WTC11 (cell line): ENCODE data around the gene GMNC. TPM values are rescaled to one million over a fixed set of nuclear protein-coding genes. Genes with fewer than 3 reads are reported as not detected.

Experiments
- ATAC-seq: fragments of 200-7000 bp; cut with Tn5 transposase; 2 replicates; pipeline ENCODE4 v1.10.0; 2021; ENCODE audit warnings: mild to moderate bottlenecking, moderate library complexity
- CTCF ChIA-PET: fragments of 300-600 bp; sonication (Branson Sonifier 250); formaldehyde crosslinking; loops from one replicate; lab custom pipeline; 2021; ENCODE audit warnings: antibody characterized with exemption; lab: Charles Lee
- POLR2A ChIA-PET: fragments of 350-600 bp; sonication (Branson Sonifier 250); formaldehyde crosslinking; loops from one replicate; lab custom pipeline; 2021; ENCODE audit warnings: antibody characterized with exemption; lab: Charles Lee
- DNase-seq: peaks from one replicate; pipeline ENCODE4 v3.0.0; 2021; ENCODE audit warnings: low spot score
- H3K27ac Mint-ChIP-seq: 2 replicates; pipeline ENCODE4 v1.8.0; 2021; ENCODE audit warnings: mixed read lengths
- H3K27me3 Mint-ChIP-seq: 2 replicates; pipeline ENCODE4 v1.8.0; 2021; ENCODE audit warnings: low read depth, mild to moderate bottlenecking, moderate library complexity, mixed read lengths
- H3K36me3 Mint-ChIP-seq: 2 replicates; pipeline ENCODE4 v1.8.0; 2021; ENCODE audit warnings: mixed read lengths
- H3K4me1 Mint-ChIP-seq: 2 replicates; pipeline ENCODE4 v1.8.0; 2022; ENCODE audit warnings: mixed read lengths
- H3K4me3 Mint-ChIP-seq: 2 replicates; pipeline ENCODE4 v1.8.0; 2021; ENCODE audit warnings: mild to moderate bottlenecking, moderate library complexity, mixed read lengths
- H3K9me3 Mint-ChIP-seq: 2 replicates; pipeline ENCODE4 v1.8.0; 2021; ENCODE audit warnings: mixed read lengths
- E2F4 ChIP-seq: sonication (generic); formaldehyde crosslinking; IDR thresholded peaks from 2 replicates; pipeline ENCODE4 v1.8.1; 2022; ENCODE audit warnings: low read depth, mild to moderate bottlenecking, moderate library complexity, missing genetic modification reagents, borderline replicate concordance
- ELF4 ChIP-seq: sonication (generic); formaldehyde crosslinking; IDR thresholded peaks from 2 replicates; pipeline ENCODE4 v1.8.1; 2022; ENCODE audit warnings: low read depth, mild to moderate bottlenecking, moderate library complexity, missing genetic modification reagents
- ETV6 ChIP-seq: sonication (generic); formaldehyde crosslinking; IDR thresholded peaks from 2 replicates; pipeline ENCODE4 v1.8.1; 2022; ENCODE audit warnings: mild to moderate bottlenecking, missing genetic modification reagents
- FOXJ3 ChIP-seq: sonication (generic); formaldehyde crosslinking; IDR thresholded peaks from 2 replicates; pipeline ENCODE4 v1.9.0; 2021; ENCODE audit warnings: missing genetic modification reagents, mild to moderate bottlenecking, borderline replicate concordance
- GRHL2 ChIP-seq: fragments of 250-450 bp; sonication (Bioruptor Pico); IDR thresholded peaks from 2 replicates; pipeline ENCODE4 v1.8.0; 2022; ENCODE audit warnings: mild to moderate bottlenecking, moderate library complexity; ENCODE audit not compliant: insufficient replicate concordance, severe bottlenecking
- GTF2I ChIP-seq: fragments of 250-450 bp; sonication (Bioruptor Pico); conservative IDR thresholded peaks from 2 replicates; pipeline ENCODE4 v1.4.0; 2021; ENCODE audit warnings: mild to moderate bottlenecking
- IRF2 ChIP-seq: sonication (generic); formaldehyde crosslinking; IDR thresholded peaks from 2 replicates; pipeline ENCODE4 v1.8.0; 2022; ENCODE audit warnings: low read depth, missing genetic modification reagents, borderline replicate concordance
- JUN ChIP-seq: sonication (generic); formaldehyde crosslinking; IDR thresholded peaks from 2 replicates; pipeline ENCODE4 v1.8.0; 2023; ENCODE audit warnings: mild to moderate bottlenecking, missing genetic modification reagents
- PRRX2 ChIP-seq: fragments of 250-450 bp; sonication (Bioruptor Pico); IDR thresholded peaks from 2 replicates; pipeline ENCODE4 v1.8.0; 2021; ENCODE audit warnings: mild to moderate bottlenecking
- SOX15 ChIP-seq: fragments of 250-450 bp; sonication (Bioruptor Pico); IDR thresholded peaks from 2 replicates; pipeline ENCODE4 v1.9.0; 2021; ENCODE audit warnings: mild to moderate bottlenecking
- USF1 ChIP-seq: sonication (generic); formaldehyde crosslinking; IDR thresholded peaks from 2 replicates; pipeline ENCODE4 v1.8.0; 2022; ENCODE audit warnings: mild to moderate bottlenecking, missing genetic modification reagents
- ZNF138 ChIP-seq: sonication (generic); formaldehyde crosslinking; conservative IDR thresholded peaks from 2 replicates; pipeline ENCODE4 v1.8.1; 2022; ENCODE audit warnings: mild to moderate bottlenecking, moderate library complexity, missing genetic modification reagents
- ZNF263 ChIP-seq: sonication (generic); formaldehyde crosslinking; IDR thresholded peaks from 2 replicates; pipeline ENCODE4 v1.8.1; 2022; ENCODE audit warnings: low read depth, mild to moderate bottlenecking, moderate library complexity, missing genetic modification reagents
- ZNF416 ChIP-seq: fragments of 250-450 bp; sonication (Bioruptor Pico); IDR thresholded peaks from 2 replicates; pipeline ENCODE4 v1.9.0; 2021; ENCODE audit warnings: mild to moderate bottlenecking, inconsistent platforms
- ZNF512 ChIP-seq: sonication (generic); formaldehyde crosslinking; IDR thresholded peaks from 2 replicates; pipeline ENCODE4 v1.8.1; 2022; ENCODE audit warnings: missing genetic modification reagents, borderline replicate concordance
- total RNA-seq: library from RNA; stranded (reverse); gene quantifications from 3 replicates; pipeline ENCODE4 v1.2.3, GENCODE V29; 2021
- TF ChIP-seq, protein P1 (sequence below): sonication (generic); formaldehyde crosslinking; conservative IDR thresholded peaks from 2 replicates; pipeline ENCODE4 v1.8.1; 2022; ENCODE audit warnings: mild to moderate bottlenecking, missing genetic modification reagents
- TF ChIP-seq, protein P2 (sequence below): fragments of 250-450 bp; sonication (Bioruptor Pico); IDR thresholded peaks from 2 replicates; pipeline ENCODE4 v1.9.0; 2021; ENCODE audit warnings: mild to moderate bottlenecking
- TF ChIP-seq, protein P3 (sequence below): sonication (generic); formaldehyde crosslinking; IDR thresholded peaks from 2 replicates; pipeline ENCODE4 v1.8.1; 2023; ENCODE audit warnings: mild to moderate bottlenecking, missing genetic modification reagents
- TF ChIP-seq, protein P4 (sequence below): sonication (generic); formaldehyde crosslinking; IDR thresholded peaks from 2 replicates; pipeline ENCODE4 v1.8.0; 2023; ENCODE audit warnings: missing genetic modification reagents, mild to moderate bottlenecking, borderline replicate concordance
- TF ChIP-seq, protein P5 (sequence below): sonication (generic); formaldehyde crosslinking; IDR thresholded peaks from 2 replicates; pipeline ENCODE4 v1.8.1; 2023; ENCODE audit warnings: mild to moderate bottlenecking, missing genetic modification reagents, moderate library complexity

GMNC gene
- total RNA-seq, 1 experiment from 2014 or later, result 0.39 TPM

- H3K4me1 Mint-ChIP-seq, result no peaks in the 10 kb centered on the region
- H3K27ac Mint-ChIP-seq, result no peak overlapping the region
- POLR2A ChIA-PET, result no interaction called here
- no peaks in the 10 kb centered on the region for H3K9me3 Mint-ChIP-seq
- no peak for DNase-seq
- no peaks in the 10 kb centered on the region for H3K27me3 Mint-ChIP-seq
- H3K36me3 Mint-ChIP-seq, result no peaks in the 10 kb centered on the region
- no peak for ATAC-seq
- TF ChIP-seq, protein P1, sequence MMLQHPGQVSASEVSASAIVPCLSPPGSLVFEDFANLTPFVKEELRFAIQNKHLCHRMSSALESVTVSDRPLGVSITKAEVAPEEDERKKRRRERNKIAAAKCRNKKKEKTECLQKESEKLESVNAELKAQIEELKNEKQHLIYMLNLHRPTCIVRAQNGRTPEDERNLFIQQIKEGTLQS, result no peak
- TF ChIP-seq FOXJ3 (no peak), ELF4 (CRISPR knock-in tag) (no peak), GRHL2 (CRISPR knock-in tag) (no peak), PRRX2 (CRISPR knock-in tag) (no peak), ZNF512 (CRISPR knock-in tag) (no peak), ZNF138 (no peak), ZNF416 (CRISPR knock-in tag) (no peak), GTF2I (CRISPR knock-in tag) (no peak), SOX15 (CRISPR knock-in tag) (no peak), ETV6 (CRISPR knock-in tag) (no peak), USF1 (no peak)
- TF ChIP-seq, all 79 proteins: peak for 0
- CTCF ChIA-PET, result no interaction called here
- H3K4me3 Mint-ChIP-seq, result no peak overlapping the region
Measured at GRCh38 chr3:190809351-190809750, 53.1 kb downstream of the GMNC start.

GRCh38 chr3:190807719-190808375 is 54.6 kb downstream of the GMNC start:
- Mint-ChIP-seq H3K4me3 (no peak overlapping the region), H3K27me3 (no peaks in the 10 kb centered on the region), H3K9me3 (no peaks in the 10 kb centered on the region), H3K27ac (no peak overlapping the region), H3K4me1 (no peaks in the 10 kb centered on the region), H3K36me3 (no peaks in the 10 kb centered on the region)
- DNase-seq, result no peak
- ChIA-PET CTCF (interaction anchor here (0.8 to 1.2 kb wide), 2 partner anchors 76 to 243 kb away, joined by 3 to 4 read pairs; no protein-coding TSS in a partner anchor), POLR2A (no interaction called here)
- no peak for TF ChIP-seq E2F4 (CRISPR knock-in tag)
- no peak for TF ChIP-seq GRHL2 (CRISPR knock-in tag)
- TF ChIP-seq, protein P2, sequence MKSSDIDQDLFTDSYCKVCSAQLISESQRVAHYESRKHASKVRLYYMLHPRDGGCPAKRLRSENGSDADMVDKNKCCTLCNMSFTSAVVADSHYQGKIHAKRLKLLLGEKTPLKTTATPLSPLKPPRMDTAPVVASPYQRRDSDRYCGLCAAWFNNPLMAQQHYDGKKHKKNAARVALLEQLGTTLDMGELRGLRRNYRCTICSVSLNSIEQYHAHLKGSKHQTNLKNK, result no peak
- no peak for TF ChIP-seq IRF2 (CRISPR knock-in tag)
- TF ChIP-seq, protein P3, sequence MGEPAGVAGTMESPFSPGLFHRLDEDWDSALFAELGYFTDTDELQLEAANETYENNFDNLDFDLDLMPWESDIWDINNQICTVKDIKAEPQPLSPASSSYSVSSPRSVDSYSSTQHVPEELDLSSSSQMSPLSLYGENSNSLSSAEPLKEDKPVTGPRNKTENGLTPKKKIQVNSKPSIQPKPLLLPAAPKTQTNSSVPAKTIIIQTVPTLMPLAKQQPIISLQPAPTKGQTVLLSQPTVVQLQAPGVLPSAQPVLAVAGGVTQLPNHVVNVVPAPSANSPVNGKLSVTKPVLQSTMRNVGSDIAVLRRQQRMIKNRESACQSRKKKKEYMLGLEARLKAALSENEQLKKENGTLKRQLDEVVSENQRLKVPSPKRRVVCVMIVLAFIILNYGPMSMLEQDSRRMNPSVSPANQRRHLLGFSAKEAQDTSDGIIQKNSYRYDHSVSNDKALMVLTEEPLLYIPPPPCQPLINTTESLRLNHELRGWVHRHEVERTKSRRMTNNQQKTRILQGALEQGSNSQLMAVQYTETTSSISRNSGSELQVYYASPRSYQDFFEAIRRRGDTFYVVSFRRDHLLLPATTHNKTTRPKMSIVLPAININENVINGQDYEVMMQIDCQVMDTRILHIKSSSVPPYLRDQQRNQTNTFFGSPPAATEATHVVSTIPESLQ (CRISPR knock-in tag), result no peak
- TF ChIP-seq, protein P4, sequence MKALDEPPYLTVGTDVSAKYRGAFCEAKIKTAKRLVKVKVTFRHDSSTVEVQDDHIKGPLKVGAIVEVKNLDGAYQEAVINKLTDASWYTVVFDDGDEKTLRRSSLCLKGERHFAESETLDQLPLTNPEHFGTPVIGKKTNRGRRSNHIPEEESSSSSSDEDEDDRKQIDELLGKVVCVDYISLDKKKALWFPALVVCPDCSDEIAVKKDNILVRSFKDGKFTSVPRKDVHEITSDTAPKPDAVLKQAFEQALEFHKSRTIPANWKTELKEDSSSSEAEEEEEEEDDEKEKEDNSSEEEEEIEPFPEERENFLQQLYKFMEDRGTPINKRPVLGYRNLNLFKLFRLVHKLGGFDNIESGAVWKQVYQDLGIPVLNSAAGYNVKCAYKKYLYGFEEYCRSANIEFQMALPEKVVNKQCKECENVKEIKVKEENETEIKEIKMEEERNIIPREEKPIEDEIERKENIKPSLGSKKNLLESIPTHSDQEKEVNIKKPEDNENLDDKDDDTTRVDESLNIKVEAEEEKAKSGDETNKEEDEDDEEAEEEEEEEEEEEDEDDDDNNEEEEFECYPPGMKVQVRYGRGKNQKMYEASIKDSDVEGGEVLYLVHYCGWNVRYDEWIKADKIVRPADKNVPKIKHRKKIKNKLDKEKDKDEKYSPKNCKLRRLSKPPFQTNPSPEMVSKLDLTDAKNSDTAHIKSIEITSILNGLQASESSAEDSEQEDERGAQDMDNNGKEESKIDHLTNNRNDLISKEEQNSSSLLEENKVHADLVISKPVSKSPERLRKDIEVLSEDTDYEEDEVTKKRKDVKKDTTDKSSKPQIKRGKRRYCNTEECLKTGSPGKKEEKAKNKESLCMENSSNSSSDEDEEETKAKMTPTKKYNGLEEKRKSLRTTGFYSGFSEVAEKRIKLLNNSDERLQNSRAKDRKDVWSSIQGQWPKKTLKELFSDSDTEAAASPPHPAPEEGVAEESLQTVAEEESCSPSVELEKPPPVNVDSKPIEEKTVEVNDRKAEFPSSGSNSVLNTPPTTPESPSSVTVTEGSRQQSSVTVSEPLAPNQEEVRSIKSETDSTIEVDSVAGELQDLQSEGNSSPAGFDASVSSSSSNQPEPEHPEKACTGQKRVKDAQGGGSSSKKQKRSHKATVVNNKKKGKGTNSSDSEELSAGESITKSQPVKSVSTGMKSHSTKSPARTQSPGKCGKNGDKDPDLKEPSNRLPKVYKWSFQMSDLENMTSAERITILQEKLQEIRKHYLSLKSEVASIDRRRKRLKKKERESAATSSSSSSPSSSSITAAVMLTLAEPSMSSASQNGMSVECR, result no peak
- TF ChIP-seq, protein P5, sequence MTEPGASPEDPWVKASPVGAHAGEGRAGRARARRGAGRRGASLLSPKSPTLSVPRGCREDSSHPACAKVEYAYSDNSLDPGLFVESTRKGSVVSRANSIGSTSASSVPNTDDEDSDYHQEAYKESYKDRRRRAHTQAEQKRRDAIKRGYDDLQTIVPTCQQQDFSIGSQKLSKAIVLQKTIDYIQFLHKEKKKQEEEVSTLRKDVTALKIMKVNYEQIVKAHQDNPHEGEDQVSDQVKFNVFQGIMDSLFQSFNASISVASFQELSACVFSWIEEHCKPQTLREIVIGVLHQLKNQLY, result no peak
- TF ChIP-seq ZNF263 (CRISPR knock-in tag), result no peak
- no peak for TF ChIP-seq JUN (CRISPR knock-in tag)
- ATAC-seq, result no peak
